GM12801 (cell line): ENCODE results near the gene LRRC4C.

Source experiments
- TF ChIP-seq, protein P1 (sequence below): IDR thresholded peaks from one replicate; pipeline ENCODE4 v1.5.1; 2011; ENCODE audit warnings: control low read depth; ENCODE audit not compliant: insufficient read length; ENCODE audit errors: extremely low read depth

LRRC4C gene

DNA sequence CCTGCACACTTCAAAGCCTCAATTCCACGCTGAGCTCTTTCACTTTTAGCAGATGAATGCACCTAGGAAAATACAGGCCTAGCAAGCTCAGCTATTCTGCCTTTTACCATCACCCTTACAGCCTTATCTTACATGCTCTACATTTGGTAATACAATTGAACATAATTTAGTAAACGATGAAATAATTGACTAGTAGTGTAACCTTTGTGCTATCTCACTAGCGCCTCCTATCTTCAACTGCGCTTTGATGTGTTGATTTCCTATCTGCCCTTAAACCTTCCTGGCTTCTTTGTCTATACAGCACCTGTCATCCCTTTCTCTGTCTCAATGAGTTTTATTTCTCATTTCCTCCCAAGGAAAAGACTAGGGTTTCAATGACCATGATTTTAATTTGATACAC, 149.7 kb downstream of the LRRC4C start:
- TF ChIP-seq, protein P1, sequence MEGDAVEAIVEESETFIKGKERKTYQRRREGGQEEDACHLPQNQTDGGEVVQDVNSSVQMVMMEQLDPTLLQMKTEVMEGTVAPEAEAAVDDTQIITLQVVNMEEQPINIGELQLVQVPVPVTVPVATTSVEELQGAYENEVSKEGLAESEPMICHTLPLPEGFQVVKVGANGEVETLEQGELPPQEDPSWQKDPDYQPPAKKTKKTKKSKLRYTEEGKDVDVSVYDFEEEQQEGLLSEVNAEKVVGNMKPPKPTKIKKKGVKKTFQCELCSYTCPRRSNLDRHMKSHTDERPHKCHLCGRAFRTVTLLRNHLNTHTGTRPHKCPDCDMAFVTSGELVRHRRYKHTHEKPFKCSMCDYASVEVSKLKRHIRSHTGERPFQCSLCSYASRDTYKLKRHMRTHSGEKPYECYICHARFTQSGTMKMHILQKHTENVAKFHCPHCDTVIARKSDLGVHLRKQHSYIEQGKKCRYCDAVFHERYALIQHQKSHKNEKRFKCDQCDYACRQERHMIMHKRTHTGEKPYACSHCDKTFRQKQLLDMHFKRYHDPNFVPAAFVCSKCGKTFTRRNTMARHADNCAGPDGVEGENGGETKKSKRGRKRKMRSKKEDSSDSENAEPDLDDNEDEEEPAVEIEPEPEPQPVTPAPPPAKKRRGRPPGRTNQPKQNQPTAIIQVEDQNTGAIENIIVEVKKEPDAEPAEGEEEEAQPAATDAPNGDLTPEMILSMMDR: no peak

DNA sequence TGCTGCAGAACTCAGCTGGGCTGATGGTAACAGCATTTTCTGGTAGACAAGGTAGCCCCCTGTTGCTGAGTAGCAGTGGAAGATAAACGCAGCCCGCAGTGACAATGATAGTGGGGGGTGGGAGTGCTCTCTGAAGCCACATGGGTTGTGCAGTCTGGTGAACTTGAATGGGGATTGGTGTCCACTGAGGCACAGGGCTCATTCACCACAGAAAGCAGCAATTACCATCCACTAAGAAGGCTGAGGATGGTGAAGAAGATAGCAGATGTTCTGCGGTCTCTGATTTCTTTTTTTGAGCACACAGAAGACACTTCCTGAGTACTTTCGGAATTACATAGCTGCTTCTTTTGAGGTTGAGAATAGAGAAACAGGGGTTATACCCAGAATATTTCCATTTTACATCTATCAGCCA, 150.3 kb downstream of the LRRC4C start:
- TF ChIP-seq, protein P1: no peak

GRCh38 chr11:41308286-41308685, 151.2 kb downstream of the LRRC4C start:
- TF ChIP-seq, protein P1: no peak

DNA sequence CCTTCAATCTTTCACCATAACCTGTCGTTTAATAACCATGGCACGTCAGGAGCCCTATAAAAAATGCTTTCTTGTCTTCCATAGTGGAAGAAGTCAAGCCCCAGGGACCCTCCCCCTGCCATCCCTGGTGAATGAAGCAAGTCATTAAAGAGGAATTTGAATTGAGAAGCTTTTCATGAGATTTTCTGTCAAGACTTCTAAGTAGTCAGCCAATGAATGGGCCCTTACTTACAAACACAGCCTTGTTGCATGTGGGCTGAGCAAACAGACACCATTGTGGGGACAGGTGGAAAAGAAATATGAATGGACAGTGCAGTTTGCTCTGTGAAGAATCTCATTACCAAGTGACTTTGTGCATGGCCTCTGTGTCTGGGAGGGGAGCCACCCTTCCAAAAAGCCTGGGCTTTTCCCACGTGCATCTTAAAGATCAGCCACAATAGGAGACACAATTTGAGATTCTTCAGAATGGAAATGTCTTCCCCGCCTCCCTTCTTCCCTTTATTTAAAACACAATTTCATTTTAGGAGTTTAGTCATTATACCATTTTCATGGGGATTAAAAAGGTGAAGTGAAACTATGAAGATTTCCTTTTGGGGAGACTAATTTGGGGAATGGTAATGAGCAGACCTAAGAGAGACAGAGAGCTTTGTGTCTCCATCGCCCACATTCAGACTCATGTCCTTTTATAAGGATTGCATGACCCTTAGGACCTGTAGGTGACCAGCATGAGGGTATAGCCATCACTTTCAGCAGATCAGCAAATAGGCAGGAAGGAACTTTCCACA, 152.0 kb downstream of the LRRC4C start:
- TF ChIP-seq, protein P1: no peak

GRCh38 chr11:41306431-41306830, 153.0 kb downstream of the LRRC4C start:
- TF ChIP-seq, protein P1: no peak

GRCh38 chr11:41301023-41301422, 158.4 kb downstream of the LRRC4C start:
- TF ChIP-seq, protein P1: no peak

- TF ChIP-seq, protein P1: no peak
Observed at GRCh38 chr11:41289408-41289807, 170.0 kb downstream of the LRRC4C start.

GRCh38 chr11:41286751-41287150, 172.7 kb downstream of the LRRC4C start:
- TF ChIP-seq, protein P1: no peak
